Vagina (tissue), 2 donors: ENCODE data around the gene CD4.

Source experiments
- CTCF ChIP-seq, 3 experiments: fragments of 450-650 bp in 2 of 3; fragments of 200-600 bp in 1 of 3; sonication (generic) in 1 of 3; IDR thresholded peaks; one replicate each; pipeline ENCODE4 v1.5.1; 2017 to 2019; ENCODE audit warnings: antibody characterized with exemption in 3 of 3, mild to moderate bottlenecking in 2 of 3, moderate library complexity in 2 of 3
- POLR2AphosphoS5 ChIP-seq, 2 donors: sonication (generic); formaldehyde crosslinking; IDR thresholded peaks; one replicate each; pipeline ENCODE4 v1.9.0; 2017; ENCODE audit warnings: antibody characterized with exemption in 2 of 2, mild to moderate bottlenecking in 2 of 2, low read depth in 1 of 2; ENCODE audit not compliant: insufficient read depth in 1 of 2

GRCh38 chr12:6787309-6787708 is 2.0 kb upstream of the CD4 start:
- TF ChIP-seq CTCF (IDR thresholded peaks at IDR 0.05) = no peak
- no peak for TF ChIP-seq POLR2AphosphoS5 (IDR thresholded peaks at IDR 0.05; ENCODE audit: insufficient read depth in 1 of 2, low read depth in 1 of 2)
